ENCODE data around the gene NDUFA8. TPM values are rescaled to one million over a fixed set of nuclear protein-coding genes. Genes with fewer than 3 reads are reported as not detected.

NDUFA8 gene
- total RNA-seq, 1 experiment from 2014 or later: 38.8 TPM

DNA sequence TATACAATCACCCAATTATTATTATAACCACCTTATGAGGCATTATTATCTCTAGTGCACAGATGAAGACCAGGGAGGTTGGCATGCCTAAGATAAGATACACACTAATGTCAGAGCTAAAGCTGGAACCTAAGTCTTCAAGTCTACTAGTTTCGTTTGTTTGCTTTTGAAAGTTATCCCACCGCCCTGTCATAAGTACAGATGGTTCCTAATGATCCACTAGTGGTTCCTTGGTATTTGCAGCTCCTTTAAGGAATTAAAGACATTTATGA, 14.1 kb downstream of the NDUFA8 start:
- TF ChIP-seq, protein P1, sequence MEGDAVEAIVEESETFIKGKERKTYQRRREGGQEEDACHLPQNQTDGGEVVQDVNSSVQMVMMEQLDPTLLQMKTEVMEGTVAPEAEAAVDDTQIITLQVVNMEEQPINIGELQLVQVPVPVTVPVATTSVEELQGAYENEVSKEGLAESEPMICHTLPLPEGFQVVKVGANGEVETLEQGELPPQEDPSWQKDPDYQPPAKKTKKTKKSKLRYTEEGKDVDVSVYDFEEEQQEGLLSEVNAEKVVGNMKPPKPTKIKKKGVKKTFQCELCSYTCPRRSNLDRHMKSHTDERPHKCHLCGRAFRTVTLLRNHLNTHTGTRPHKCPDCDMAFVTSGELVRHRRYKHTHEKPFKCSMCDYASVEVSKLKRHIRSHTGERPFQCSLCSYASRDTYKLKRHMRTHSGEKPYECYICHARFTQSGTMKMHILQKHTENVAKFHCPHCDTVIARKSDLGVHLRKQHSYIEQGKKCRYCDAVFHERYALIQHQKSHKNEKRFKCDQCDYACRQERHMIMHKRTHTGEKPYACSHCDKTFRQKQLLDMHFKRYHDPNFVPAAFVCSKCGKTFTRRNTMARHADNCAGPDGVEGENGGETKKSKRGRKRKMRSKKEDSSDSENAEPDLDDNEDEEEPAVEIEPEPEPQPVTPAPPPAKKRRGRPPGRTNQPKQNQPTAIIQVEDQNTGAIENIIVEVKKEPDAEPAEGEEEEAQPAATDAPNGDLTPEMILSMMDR (IDR thresholded peaks at IDR 0.05; ENCODE audit: unreplicated experiment): no peak
- Mint-ChIP-seq H3K4me1 (ENCODE audit: low read depth, unreplicated experiment) (peaks cover 9% of the 10 kb centered on the region), H3K27ac (ENCODE audit: unreplicated experiment) (no peak overlapping the region), H3K9me3 (ENCODE audit: low read depth, unreplicated experiment) (no peaks in the 10 kb centered on the region), H3K4me3 (ENCODE audit: low read depth, unreplicated experiment) (no peak overlapping the region), H3K36me3 (ENCODE audit: insufficient read depth, unreplicated experiment) (peaks cover 8% of the 10 kb centered on the region), H3K27me3 (ENCODE audit: unreplicated experiment) (no peaks in the 10 kb centered on the region)
- intact Hi-C loops (cut with micrococcal nuclease; ENCODE audit: unreplicated experiment): loop anchor here (10.0 kb wide), 1 partner anchor 119 kb away; the partner anchor contains the start of genes MRRF and RBM18
- DNase-seq: no peak
- BruUV-seq (replicated peaks): no TSS peak
- CTCF ChIA-PET: interaction anchor here (0.6 kb wide), 1 partner anchor 973 kb away, joined by 3 read pairs; no protein-coding TSS in a partner anchor

DNA sequence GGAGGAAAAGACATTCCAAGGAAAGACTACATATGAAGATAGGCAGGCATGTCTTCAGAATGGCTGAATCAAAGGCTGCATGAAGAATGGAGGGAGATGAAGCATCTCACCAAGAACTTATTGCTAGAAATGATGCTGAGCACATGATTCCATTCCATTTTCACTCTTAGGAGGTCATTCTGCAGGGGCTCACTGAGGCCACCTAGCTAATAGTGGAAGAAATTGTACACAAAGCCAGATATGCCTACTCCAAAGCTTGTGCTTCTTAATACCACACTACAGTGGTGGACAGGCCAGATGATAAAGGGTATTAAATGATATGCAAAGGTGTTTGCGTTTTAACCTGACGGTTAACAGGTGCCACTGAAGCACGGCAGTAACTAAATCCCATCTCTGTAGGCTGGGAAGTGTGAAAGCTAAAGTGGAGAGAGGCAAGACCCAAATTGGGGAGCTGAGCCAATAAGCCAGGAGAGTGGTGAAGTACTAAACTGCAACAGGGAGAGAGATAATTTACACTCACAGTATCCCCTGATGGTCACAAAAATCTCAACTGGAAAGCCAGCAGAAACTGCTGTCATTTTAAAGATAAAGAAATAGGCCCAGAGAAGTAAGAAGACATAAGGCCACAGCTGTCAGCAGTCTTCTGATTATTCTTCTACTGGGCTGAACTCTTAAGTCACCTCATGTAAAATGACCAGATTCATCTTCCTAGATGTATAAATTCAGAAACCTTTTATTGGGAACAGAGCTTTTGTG, 14.6 kb downstream of the NDUFA8 start:
- Mint-ChIP-seq H3K27ac (ENCODE audit: unreplicated experiment) (no peak overlapping the region), H3K27me3 (ENCODE audit: unreplicated experiment) (no peaks in the 10 kb centered on the region), H3K9me3 (ENCODE audit: low read depth, unreplicated experiment) (no peaks in the 10 kb centered on the region), H3K4me3 (ENCODE audit: low read depth, unreplicated experiment) (no peak overlapping the region), H3K36me3 (ENCODE audit: insufficient read depth, unreplicated experiment) (peaks cover 8% of the 10 kb centered on the region), H3K4me1 (ENCODE audit: low read depth, unreplicated experiment) (peaks cover 11% of the 10 kb centered on the region)
- TF ChIP-seq, protein P1 (IDR thresholded peaks at IDR 0.05; ENCODE audit: unreplicated experiment): no peak
- CTCF ChIA-PET: interaction anchor here (0.6 kb wide), 1 partner anchor 1533 kb away, joined by 8 read pairs; no protein-coding TSS in a partner anchor
- BruUV-seq (replicated peaks): no TSS peak
- no peak for DNase-seq
- intact Hi-C loops (cut with micrococcal nuclease; ENCODE audit: unreplicated experiment): loop anchor here (10.0 kb wide), 1 partner anchor 120 kb away; the partner anchor contains the start of genes MRRF and RBM18

DNA sequence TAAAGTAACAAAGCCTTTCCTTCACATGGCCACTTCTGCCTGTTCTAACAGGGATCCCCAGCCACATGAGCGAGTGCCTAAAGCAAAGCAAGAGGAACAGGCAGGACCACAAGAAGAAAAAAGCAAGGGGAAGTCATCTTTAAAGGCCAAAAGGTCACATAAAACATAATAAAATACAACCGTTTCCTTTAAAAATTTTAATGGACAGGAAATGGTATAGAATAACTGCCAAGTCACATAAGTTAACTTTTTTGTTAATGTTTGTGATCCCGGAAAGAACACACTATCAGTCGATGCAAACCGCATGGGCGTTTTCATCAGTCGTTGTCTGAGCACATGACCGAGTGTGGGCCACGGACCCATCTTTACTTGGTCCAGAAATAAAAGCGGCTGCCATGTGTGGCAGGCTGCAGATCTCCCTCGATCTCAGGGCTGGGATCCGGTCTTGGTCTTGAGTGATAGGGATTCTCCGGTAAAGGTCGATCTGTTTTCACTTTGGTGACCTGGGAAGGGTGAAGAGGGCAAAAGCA, 15.6 kb downstream of the NDUFA8 start:
- CTCF ChIA-PET: no interaction called here
- BruUV-seq (replicated peaks): no TSS peak
- no peaks in the 10 kb centered on the region for H3K27me3 Mint-ChIP-seq (ENCODE audit: unreplicated experiment)
- H3K27ac Mint-ChIP-seq (ENCODE audit: unreplicated experiment): no peak overlapping the region
- H3K4me3 Mint-ChIP-seq (ENCODE audit: low read depth, unreplicated experiment): no peak overlapping the region
- H3K9me3 Mint-ChIP-seq (ENCODE audit: low read depth, unreplicated experiment): no peaks in the 10 kb centered on the region
- intact Hi-C loops (cut with micrococcal nuclease; ENCODE audit: unreplicated experiment): loop anchor here (10.0 kb wide), 1 partner anchor 121 kb away; the partner anchor contains the start of genes MRRF and RBM18
- H3K36me3 Mint-ChIP-seq (ENCODE audit: insufficient read depth, unreplicated experiment): peaks cover 8% of the 10 kb centered on the region
- TF ChIP-seq, protein P1 (IDR thresholded peaks at IDR 0.05; ENCODE audit: unreplicated experiment): no peak
- DNase-seq: no peak
- peaks cover 11% of the 10 kb centered on the region for H3K4me1 Mint-ChIP-seq (ENCODE audit: low read depth, unreplicated experiment)

DNA sequence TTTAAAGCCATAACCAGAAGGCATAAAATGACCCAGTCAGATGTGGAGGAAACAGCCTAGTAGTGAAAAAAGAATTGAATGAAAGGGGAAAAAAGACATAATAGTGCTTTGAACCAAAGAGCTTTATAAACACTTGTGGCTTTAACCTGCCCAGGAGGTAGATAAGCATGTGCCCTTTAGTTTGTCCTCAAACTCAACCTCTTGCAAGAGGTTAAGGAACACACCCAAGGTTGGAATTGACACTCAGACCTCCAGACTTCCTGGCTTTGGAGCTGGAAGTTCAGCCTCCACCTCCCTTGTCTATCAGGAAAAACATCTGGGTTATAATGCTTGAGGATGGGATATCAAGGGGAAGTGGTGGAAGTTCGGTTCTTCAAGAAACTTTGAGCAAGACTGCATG, 16.3 kb downstream of the NDUFA8 start:
- no peak for DNase-seq
- Mint-ChIP-seq H3K27ac (ENCODE audit: unreplicated experiment) (no peak overlapping the region), H3K4me1 (ENCODE audit: low read depth, unreplicated experiment) (peaks cover 11% of the 10 kb centered on the region), H3K27me3 (ENCODE audit: unreplicated experiment) (no peaks in the 10 kb centered on the region), H3K36me3 (ENCODE audit: insufficient read depth, unreplicated experiment) (peaks cover 8% of the 10 kb centered on the region), H3K9me3 (ENCODE audit: low read depth, unreplicated experiment) (no peaks in the 10 kb centered on the region), H3K4me3 (ENCODE audit: low read depth, unreplicated experiment) (no peak overlapping the region)
- CTCF ChIA-PET: no interaction called here
- BruUV-seq (replicated peaks): no TSS peak
- TF ChIP-seq, protein P1 (IDR thresholded peaks at IDR 0.05; ENCODE audit: unreplicated experiment): no peak
- intact Hi-C loops (cut with micrococcal nuclease; ENCODE audit: unreplicated experiment): loop anchor here (10.0 kb wide), 1 partner anchor 122 kb away; the partner anchor contains the start of genes MRRF and RBM18

Measured in Calu3 (cell line).